ENCODE data around the gene DAB1.
"Not testable (repeated sequence)": the region's sequence is repeated elsewhere in the genome, so short reads cannot be mapped to it uniquely, and the experiment has no call there.

Gene DAB1

GRCh38 chr1:57353654-57354053 lies 70.2 kb downstream of the DAB1 start:
- DNase-seq: no peak

- DNase-seq: no peak
Measured at GRCh38 chr1:57350610-57351009, 73.2 kb downstream of the DAB1 start.

GRCh38 chr1:57348921-57349320 lies 74.9 kb downstream of the DAB1 start:
- no peak for DNase-seq

GRCh38 chr1:57345916-57346315 lies 77.9 kb downstream of the DAB1 start:
- DNase-seq: no peak

- DNase-seq: no peak
Measured at GRCh38 chr1:57344265-57344664, 79.6 kb downstream of the DAB1 start.

GRCh38 chr1:57343298-57343915 lies 80.5 kb downstream of the DAB1 start:
- not testable (repeated sequence) for DNase-seq

GRCh38 chr1:57341721-57342120 lies 82.1 kb downstream of the DAB1 start:
- DNase-seq: no peak

GRCh38 chr1:57340334-57341070 lies 83.4 kb downstream of the DAB1 start:
- DNase-seq: no peak

- DNase-seq: no peak
Measured at GRCh38 chr1:57337623-57338022, 86.2 kb downstream of the DAB1 start.

GRCh38 chr1:57336793-57337192 lies 87.1 kb downstream of the DAB1 start:
- DNase-seq: no peak

- DNase-seq: no peak
Measured at GRCh38 chr1:57331620-57332019, 92.2 kb downstream of the DAB1 start.

GRCh38 chr1:57329937-57330336 lies 93.9 kb downstream of the DAB1 start:
- DNase-seq: no peak

- no peak for DNase-seq
Measured at GRCh38 chr1:57329001-57329527, 94.8 kb downstream of the DAB1 start.

GRCh38 chr1:57327946-57328345 lies 95.9 kb downstream of the DAB1 start:
- no peak for DNase-seq

GRCh38 chr1:57327336-57327735 lies 96.5 kb downstream of the DAB1 start:
- DNase-seq: no peak

GRCh38 chr1:57325536-57325935 lies 98.3 kb downstream of the DAB1 start:
- no peak for DNase-seq

GRCh38 chr1:57325117-57325516 lies 98.7 kb downstream of the DAB1 start:
- DNase-seq: no peak

- DNase-seq: no peak
Measured at GRCh38 chr1:57324388-57324787, 99.5 kb downstream of the DAB1 start.

GRCh38 chr1:57321776-57322175 lies 102.1 kb downstream of the DAB1 start:
- DNase-seq: no peak

- no peak for DNase-seq
Measured at GRCh38 chr1:57319791-57320190, 104.1 kb downstream of the DAB1 start.

- no peak for DNase-seq
Measured at GRCh38 chr1:57319165-57319564, 104.7 kb downstream of the DAB1 start.

GRCh38 chr1:57316861-57317260 lies 107.0 kb downstream of the DAB1 start:
- no peak for DNase-seq

GRCh38 chr1:57316291-57316690 lies 107.6 kb downstream of the DAB1 start:
- DNase-seq: no peak

GRCh38 chr1:57312869-57313268 lies 111.0 kb downstream of the DAB1 start:
- DNase-seq: no peak

GRCh38 chr1:57311411-57311810 lies 112.4 kb downstream of the DAB1 start:
- no peak for DNase-seq
